ENCODE measurements around the gene GRM4. TPM values are rescaled to one million over a fixed set of nuclear protein-coding genes. Genes with fewer than 3 reads are reported as not detected.

Gene GRM4
- total RNA-seq, 2 donors from 2014 or later: not detected

- Histone ChIP-seq H3K4me1 (ENCODE audit: control insufficient read depth in 1 of 2, low read depth in 2 of 2) (peaks cover 0 to 6% of the 10 kb centered on the region in 2 donors), H3K27ac (no peak overlapping the region), H3K9me3 (no peaks in the 10 kb centered on the region), H3K36me3 (no peaks in the 10 kb centered on the region), H3K27me3 (replicated peaks; ENCODE audit: insufficient read depth) (no peaks in the 10 kb centered on the region), H3K4me3 (no peak overlapping the region)
- DNase-seq (ENCODE audit: low spot score) (no peak), ATAC-seq (ENCODE audit: insufficient number of reproducible peaks, low FRiP score, low read depth) (no peak)
- TF ChIP-seq, protein P1, sequence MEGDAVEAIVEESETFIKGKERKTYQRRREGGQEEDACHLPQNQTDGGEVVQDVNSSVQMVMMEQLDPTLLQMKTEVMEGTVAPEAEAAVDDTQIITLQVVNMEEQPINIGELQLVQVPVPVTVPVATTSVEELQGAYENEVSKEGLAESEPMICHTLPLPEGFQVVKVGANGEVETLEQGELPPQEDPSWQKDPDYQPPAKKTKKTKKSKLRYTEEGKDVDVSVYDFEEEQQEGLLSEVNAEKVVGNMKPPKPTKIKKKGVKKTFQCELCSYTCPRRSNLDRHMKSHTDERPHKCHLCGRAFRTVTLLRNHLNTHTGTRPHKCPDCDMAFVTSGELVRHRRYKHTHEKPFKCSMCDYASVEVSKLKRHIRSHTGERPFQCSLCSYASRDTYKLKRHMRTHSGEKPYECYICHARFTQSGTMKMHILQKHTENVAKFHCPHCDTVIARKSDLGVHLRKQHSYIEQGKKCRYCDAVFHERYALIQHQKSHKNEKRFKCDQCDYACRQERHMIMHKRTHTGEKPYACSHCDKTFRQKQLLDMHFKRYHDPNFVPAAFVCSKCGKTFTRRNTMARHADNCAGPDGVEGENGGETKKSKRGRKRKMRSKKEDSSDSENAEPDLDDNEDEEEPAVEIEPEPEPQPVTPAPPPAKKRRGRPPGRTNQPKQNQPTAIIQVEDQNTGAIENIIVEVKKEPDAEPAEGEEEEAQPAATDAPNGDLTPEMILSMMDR (IDR thresholded peaks at IDR 0.05): no peak
Observed at GRCh38 chr6:34052918-34053608, 92.8 kb downstream of the GRM4 start.

- DNase-seq (ENCODE audit: low spot score) (no peak), ATAC-seq (ENCODE audit: insufficient number of reproducible peaks, low FRiP score, low read depth) (no peak)
- Histone ChIP-seq H3K27me3 (replicated peaks; ENCODE audit: insufficient read depth) (no peaks in the 10 kb centered on the region), H3K4me1 (ENCODE audit: control insufficient read depth in 1 of 2, low read depth in 2 of 2) (peaks cover 0 to 6% of the 10 kb centered on the region in 2 donors), H3K4me3 (no peak overlapping the region), H3K27ac (no peak overlapping the region), H3K36me3 (no peaks in the 10 kb centered on the region), H3K9me3 (no peaks in the 10 kb centered on the region)
- TF ChIP-seq, protein P1 (IDR thresholded peaks at IDR 0.05): no peak
Observed at GRCh38 chr6:34052071-34052825, 93.6 kb downstream of the GRM4 start.

- peaks cover 0 to 6% of the 10 kb centered on the region in 2 donors for H3K4me1 ChIP-seq (ENCODE audit: control insufficient read depth in 1 of 2, low read depth in 2 of 2)
- no peak for DNase-seq (ENCODE audit: low spot score)
- TF ChIP-seq, protein P1 (IDR thresholded peaks at IDR 0.05): no peak
- no peak overlapping the region for H3K27ac ChIP-seq
- no peaks in the 10 kb centered on the region for H3K27me3 ChIP-seq (replicated peaks; ENCODE audit: insufficient read depth)
- H3K4me3 ChIP-seq: no peak overlapping the region
- no peak for ATAC-seq (ENCODE audit: insufficient number of reproducible peaks, low FRiP score, low read depth)
- H3K36me3 ChIP-seq: no peaks in the 10 kb centered on the region
- no peaks in the 10 kb centered on the region for H3K9me3 ChIP-seq
Observed at GRCh38 chr6:34051331-34051919, 94.5 kb downstream of the GRM4 start.

DNA sequence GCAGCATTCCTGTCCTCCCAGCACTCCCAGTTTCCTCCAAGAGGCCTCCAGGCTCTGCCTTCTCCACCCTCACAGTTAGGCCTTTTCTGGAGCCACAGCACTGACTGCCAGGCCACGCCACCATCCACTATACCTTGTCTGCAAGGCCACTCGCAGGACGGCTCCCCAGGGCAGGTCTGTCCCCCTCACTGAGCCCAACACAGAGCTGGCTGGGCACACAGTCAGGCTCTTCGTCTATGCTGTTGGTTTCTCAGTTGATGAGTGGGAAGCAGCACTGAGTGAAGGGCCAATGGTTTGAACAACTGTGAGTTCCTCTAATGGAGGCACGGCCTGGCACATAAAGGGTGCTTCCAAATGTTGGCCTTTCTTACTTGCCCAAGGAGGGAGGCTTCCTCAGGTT is 95.2 kb downstream of the GRM4 start:
- Histone ChIP-seq H3K27ac (no peak overlapping the region), H3K4me3 (no peak overlapping the region), H3K36me3 (no peaks in the 10 kb centered on the region), H3K4me1 (ENCODE audit: control insufficient read depth in 1 of 2, low read depth in 2 of 2) (no peaks in the 10 kb centered on the region), H3K27me3 (replicated peaks; ENCODE audit: insufficient read depth) (no peaks in the 10 kb centered on the region), H3K9me3 (no peaks in the 10 kb centered on the region)
- ATAC-seq (ENCODE audit: insufficient number of reproducible peaks, low FRiP score, low read depth) (no peak), DNase-seq (ENCODE audit: low spot score) (no peak)
- TF ChIP-seq, protein P1 (IDR thresholded peaks at IDR 0.05): no peak

All from thoracic aorta (tissue), 2 donors.